HG02938 (cell line): ENCODE data around the gene TCAF1.
"Not testable (repeated sequence)": the region's sequence is repeated elsewhere in the genome, so short reads cannot be mapped to it uniquely, and the experiment has no call there.

Experiments used
- ATAC-seq: cut with Tn5 transposase; IDR thresholded peaks from one replicate; pipeline ENCODE4 v1.9.1; 2021; ENCODE audit warnings: mild to moderate bottlenecking, moderate library complexity; ENCODE audit not compliant: unreplicated experiment

The TCAF1 gene

DNA sequence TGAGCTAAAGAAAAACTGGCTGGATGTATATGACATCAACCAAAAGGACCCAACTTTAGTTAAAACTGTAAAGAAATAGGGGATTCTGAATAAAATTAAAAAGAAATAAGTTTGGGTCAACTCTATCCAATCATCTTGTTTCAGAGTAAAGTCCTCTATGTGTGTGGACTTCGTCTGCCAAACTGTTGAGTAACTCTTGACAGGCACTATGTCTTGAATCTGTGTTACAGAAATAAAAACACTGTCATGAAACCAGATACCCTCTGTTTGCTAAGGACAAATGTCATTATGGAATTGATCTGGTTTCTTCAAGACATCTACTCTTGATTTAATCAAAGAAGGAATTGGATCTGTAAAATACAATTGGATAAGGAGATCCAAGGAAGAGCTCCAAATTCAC, 46.5 kb downstream of the TCAF1 start:
- not testable (repeated sequence) for ATAC-seq

DNA sequence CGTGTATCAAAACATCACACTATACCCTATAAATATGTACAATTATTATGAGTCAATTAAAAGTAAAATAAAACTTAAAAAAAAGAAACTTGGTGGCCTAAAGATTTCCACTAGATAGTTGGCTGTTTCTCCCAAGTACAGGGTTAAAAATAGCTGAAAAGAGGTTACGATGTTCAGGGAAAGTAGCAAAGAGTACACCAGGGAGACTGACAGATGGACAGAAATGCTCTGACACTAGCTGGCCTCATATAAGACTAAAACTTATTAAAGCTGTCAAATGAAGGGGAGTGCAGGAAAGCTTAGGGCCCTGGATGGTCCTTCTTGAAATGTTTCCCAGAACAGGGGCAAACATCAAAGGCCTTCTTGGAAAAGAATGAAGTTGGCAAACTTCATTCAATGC, 51.3 kb downstream of the TCAF1 start:
- ATAC-seq, result no peak

DNA sequence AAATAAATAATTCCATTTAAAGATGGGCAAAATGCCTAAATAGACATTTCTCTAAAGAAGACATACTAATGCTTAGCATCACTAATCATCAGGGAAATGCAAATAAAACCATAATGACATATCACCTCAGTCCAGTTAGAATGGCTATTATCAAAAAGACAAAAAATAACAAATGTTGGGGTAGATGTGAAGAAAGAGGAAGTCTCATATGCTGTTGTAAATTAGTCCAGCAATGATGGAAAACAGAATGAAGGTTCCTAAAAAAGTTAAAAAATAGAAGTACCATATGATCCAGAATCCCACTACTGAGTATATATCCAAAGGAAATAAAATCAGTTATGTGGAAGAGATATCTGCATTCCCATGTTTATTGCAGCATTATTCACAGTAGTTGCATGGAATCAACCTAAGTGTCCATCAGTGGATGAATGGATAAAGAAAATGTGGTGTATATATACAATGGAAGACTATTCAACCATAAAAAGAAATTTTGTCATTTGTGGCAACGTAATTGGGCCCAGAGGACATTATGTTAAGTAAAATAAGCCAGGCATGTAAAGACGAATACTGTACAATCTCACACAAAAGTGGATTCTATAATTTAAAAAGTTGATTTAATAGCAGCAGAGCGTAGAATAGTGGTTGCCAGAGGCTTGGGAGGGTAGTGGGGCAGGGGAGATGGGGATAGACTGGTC, 52.0 kb downstream of the TCAF1 start:
- no peak for ATAC-seq

DNA sequence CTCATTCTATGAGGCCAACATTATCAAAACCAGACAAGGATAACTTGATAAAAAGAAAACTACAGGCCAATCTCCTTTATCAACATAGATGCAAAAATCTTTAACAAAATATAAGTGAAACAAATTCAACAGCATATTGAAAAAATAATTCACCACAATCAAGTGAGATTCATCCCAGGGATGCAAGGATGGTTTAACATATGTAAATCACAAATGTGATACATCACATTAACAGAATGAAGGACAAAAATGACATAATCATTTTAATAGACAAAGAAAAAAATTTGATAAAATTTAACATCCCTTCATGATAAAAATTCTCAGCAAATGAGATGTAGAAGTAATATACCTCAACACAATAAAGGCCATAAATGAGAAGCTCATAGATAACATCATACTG, 53.8 kb downstream of the TCAF1 start:
- ATAC-seq, result no peak

DNA sequence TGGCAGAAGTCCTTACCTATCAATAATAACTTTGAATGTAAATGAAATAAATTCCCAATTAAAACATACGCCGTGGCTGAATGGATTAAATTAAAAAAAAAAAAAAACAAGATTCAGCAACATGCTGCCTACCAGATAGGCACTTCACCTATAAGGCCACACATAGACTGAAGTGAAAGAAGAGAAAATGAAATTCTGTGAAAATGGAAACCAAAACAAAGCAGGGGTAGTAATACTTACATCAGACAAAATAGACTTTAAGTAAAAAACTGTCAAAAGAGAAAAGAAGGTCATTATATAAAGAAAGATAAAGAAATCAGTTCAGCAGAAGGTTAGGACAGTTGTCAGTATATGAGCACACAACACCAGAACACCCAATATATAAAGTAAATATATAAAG, 55.3 kb downstream of the TCAF1 start:
- no peak for ATAC-seq

DNA sequence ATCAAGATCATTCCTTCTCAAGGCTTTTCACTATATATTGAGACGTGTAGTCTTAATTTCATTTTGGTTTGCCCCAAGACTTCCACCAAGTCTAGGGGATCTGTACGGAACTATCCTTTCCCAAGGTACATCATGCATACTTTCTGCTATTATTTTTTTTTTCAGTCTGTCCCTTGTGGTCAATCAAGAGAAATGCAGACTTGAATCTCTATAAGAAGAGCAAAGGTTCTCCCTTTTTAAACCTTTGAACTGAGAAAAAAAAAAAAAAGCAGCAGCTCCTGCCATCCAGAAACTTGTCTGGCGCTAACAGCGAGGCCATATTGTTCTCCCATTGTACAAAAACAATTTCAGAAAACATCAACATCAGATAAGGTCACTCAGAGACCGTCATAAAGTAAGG, 60.3 kb downstream of the TCAF1 start:
- ATAC-seq, result not testable (repeated sequence)

DNA sequence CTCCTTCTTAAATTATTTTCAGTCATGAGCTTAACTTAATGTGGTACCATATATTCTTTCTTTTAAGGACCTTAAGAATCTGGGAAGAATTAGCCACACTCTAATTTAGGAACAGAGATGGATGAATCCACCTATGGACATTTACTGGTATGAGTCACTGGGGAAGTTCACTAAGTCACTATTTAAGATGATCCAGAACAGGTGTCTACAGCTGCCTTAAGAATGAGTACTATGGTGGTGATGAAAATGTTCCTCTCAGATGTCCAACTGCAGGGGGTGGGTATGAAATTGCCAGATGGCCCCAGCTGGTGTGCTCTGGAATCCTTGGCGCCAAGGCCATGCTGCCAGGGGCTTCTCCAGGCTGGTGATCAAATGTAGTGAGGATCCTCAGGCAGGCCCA, 61.9 kb downstream of the TCAF1 start:
- ATAC-seq, result not testable (repeated sequence)

DNA sequence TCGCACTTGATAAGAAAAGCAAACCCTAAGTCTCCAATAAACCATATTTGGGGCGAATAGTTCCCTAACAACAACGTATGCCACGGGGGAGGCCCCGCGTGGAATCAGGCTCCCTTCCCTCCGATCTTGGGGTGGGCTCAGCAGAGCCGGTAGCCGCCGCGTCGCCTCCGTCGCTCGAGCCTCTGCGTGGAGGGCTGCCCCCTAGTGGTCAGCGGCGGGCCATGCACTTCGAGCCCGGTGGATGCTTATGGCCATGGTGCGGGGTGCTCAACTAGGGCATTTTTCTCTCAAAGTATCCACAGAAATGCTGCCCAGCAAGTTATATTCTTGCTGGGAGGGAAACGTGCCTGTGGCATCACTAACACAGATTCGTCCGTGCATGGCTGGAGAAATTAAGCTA, 64.8 kb downstream of the TCAF1 start:
- peak; percentile 67 for ATAC-seq

DNA sequence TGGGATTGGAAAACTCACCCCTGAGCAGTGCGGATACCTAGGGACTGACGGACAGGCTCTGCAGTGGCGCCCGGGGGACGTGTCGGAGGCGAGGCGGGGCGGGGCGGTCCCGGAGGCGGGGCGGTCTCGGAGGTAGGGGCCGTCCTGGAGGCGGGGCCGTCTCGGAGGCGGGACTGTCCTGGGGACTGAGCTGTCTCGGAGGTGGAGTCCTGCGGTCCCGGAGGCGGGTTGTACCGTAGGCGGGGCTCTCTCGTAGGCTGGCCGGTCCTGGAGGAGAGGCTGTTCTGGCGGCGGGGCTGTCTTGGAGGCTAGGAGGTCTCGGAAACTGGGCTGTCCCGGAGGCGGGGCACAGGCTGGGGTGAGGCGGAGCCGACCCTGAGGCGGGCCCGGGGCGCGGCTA, 65.4 kb downstream of the TCAF1 start:
- ATAC-seq, result peak; percentile 85

DNA sequence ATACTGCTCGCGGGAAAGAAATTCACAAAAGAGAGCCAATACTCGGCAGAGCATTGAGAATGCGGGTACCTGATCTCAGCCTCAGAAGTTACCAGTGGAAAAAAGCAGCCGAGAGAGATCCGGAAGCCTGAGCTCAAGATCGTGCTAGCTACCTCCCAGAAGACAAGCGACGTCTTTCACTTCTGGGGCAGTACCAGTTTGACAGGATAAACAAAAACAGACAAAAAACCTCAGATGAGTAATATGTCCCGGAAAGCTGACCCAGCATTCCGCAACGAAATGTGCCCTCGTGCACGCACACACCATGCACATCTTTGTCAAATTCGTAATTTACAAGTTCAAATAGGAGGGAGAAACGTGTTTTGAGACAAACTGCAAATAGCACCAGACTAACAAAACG, 65.9 kb downstream of the TCAF1 start:
- peak; percentile 30 for ATAC-seq

DNA sequence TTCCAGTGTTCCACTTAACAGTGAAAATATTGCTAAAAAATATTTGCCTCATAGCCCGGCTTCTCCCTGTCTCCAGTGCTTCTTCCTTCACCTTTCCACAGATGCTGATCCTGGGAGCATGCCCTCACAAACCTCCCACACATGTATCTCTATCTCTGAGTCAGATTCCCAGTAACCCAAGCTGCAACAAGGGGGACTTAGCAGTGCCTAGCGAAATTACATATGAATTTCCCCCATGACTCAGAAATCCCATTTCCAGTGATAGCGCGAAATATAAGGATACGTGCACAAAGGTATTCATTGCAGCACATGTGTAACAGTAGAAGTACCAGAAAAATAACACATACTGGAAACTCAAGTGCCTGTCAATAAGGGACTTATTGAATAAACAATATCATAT, 75.4 kb downstream of the TCAF1 start:
- not testable (repeated sequence) for ATAC-seq

DNA sequence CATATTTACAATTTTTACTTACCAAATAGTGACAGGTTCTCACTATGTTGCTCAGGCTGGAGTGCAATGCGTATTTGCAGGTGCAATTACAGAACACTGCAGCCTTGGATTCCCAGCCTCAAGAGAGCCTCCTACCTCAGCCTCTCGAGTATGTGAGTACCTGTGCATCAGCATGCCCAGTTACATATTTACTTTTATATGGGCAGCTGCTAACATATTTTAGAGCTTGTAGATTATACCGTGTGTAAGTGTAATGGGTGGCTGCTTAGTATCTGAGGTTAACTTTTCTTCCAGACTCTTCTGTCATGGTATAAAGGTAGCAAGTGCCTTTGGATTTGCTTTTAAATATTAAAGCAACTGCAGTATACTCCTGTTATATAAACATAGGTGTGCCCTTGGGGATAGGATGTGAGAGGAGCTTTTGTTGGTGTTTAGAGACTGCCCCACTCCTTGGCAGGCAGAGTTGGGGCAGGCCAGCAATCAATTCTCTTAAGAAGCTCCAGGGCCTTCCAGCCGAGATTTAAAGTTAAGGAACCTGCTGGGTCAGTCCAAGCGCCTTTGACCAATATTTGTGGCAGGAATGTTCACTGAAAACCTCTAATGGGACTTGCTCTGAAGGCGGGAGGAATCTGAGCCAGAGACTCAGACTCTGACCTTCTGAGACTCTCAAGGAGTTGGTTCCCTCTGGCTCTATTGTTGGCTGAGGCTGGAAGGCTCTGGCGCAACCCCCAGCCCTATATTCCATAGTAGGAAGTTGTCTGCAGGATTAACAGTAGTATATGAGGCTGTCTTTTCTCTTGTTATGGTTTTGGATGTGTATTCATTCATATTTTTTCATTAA, 77.5 kb downstream of the TCAF1 start:
- ATAC-seq, result not testable (repeated sequence)

DNA sequence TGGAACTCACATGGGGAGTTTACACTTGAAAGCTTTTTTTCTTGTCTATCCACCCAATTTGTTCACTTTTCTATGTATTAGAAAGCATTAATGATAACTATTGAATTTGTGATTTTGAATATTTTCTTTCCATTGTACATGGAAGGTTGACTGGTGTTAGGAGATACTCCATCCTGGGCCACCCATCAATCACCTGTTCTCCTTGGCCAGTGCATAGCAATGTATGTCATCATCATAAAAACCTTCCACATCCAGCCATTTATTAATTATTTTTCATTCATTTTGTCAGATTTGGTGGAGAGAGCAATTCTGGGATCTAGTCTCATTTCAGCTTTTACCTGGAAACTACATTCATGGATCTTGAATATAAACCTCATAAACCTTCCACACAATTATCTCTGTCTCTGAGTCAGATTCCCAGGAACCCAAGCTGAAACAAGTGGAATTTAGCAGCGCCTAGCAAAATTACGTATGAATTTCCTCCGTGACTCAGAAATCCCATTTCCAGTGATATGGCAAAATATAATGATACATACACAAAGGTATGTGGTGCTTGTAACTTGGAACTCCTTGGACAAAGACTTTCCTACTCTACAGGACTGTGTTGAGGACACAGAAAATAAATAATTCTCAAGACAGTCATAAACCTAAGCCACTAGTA, 78.2 kb downstream of the TCAF1 start:
- not testable (repeated sequence) for ATAC-seq

DNA sequence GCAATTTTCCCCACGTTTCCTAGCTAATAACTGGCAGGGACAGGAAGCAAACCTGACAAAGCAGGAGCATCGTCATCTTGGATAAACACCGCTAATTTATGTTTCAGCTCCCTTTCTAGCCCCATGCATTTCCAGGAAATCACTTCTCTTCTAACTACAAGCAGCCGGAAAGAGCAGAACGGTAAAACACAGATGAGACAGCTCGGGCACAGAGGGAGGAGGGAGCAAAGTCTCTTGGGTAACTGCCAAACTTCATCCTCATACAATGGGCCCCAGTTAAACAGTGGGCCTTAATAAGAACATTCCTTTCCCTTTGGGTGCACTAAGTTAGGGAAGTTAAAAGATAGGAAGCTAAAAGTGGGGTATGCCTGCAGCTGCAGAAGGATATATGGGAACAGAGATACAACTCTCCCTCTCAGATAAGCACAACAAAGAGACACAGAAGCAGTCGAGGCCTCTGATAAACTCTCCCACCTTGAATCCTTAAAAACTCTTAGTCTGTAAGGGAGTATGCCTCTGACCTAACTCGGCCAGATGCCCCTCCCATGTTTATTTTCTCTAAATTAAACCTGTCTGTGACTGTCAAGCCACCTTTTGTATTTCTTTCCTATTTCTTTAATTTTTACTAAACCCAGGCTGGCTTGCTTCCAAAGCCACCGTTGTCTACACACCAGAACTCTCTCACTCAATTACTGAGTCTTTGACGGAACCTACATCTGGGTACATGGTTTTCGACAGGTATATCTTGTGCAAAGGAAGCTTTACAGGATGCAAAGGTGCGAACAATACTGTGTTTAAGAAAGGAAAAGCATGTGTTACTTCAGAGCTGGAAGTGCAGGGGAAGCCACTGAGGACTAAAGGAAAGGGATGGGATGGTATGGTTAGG, 80.3 kb downstream of the TCAF1 start:
- ATAC-seq, result not testable (repeated sequence)

DNA sequence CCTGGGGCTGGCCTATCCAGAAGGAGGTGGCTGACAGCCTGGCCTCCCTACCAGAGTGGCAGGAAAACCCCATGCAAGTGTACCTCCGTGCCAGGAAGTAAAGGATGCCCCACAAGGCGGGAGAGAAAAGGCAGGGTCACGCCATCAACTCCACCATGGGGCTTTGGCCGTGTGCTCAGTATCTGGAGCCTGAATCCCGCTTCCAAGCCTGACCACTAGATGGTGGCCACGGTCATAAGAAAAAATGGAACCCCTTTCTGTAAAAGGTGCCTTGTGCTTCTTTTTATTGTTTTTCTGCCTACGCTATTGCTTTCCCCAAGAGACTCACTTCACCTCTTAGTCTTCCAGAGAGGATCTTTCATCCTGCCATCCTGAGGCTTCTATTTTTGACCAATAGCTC, 84.1 kb downstream of the TCAF1 start:
- peak; percentile 83 for ATAC-seq

DNA sequence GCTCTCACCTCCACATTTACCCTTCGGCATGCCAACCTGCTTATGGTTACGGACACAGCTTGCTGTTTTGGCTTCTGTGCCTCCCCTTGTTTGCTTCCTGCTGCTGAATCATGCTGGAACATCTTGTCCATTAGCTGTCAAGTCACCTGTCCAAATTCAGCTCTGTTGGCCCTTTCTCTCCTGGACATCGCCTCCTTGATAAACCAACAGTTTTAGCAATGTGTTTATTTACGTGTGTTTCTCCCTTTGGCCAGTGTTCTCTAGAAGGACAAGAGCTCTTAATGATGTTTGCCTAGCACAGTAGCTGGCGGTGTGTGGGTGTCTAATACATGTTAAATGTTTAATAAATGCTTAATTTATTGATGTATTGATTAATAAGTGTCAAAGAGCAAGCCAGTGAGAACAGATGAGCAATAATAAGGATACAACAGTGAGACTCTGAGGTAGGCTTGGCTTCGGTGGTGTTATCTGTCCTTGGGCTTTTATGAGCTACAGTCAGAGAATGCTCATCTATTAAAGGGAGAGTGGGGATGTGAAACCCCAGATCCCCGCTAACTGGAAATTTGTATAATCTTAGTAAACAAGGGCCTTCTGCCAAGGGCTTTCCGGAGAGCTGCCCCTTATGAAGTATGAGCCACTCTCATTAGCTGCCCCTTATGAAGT, 85.4 kb downstream of the TCAF1 start:
- not testable (repeated sequence) for ATAC-seq

DNA sequence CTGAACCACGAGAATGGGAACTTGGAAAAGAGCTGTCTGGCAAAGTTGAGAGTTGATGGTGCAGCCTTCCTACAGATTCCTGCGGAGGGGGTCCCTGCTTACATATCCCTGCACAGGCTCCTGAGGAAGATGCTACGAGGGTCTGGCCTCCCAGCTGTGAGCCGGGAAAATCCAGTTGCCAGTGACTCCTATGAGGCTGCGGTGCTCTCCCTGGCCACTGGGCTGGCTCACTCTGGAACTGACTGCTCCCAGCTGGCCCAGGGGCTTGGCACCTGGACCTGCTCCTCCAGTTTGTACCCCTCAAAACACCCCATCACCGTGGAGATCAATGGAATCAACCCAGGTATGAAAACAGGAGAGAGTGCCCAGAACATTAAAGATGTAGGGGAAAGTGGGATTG, 91.3 kb downstream of the TCAF1 start:
- not testable (repeated sequence) for ATAC-seq

DNA sequence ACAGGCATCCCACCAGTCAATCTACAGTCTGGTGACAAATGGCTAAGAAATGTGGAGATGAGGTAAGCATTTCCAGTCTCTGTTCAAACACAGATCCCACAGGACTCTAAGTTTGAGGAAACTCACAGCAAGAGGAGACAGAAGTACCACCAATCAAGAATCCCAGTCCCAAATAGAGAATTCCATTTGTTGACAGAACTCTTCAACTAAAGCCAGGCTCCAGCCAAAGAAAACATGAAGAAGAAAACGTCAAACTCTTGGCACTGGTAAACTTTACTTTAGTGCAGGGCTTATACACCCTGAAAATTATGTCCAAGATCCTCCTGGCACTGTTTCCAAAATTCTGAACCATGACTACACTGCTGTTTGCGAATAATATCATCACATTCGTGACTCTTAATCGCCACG, 95.3 kb downstream of the TCAF1 start:
- ATAC-seq, result not testable (repeated sequence)
